Pulmonary artery endothelial cell (primary cell): ENCODE data around the gene TTBK2. TPM values are rescaled to one million over a fixed set of nuclear protein-coding genes. Genes with fewer than 3 reads are reported as not detected.
"Not testable (repeated sequence)": the region's sequence is repeated elsewhere in the genome, so short reads cannot be mapped to it uniquely, and the experiment has no call there.

Experiments used
- DNase-seq: peaks from one replicate; pipeline ENCODE4 v3.0.0-alpha.2; 2011; ENCODE audit warnings: low read depth, low spot score
- total RNA-seq: library from RNA; depleted of rRNA; stranded (reverse); fragments of >200 nt; gene quantifications from 2 replicates; pipeline ENCODE4 v1.2.3, GENCODE V29; 2014

Gene TTBK2
- total RNA-seq, 1 donor from 2014 or later: 7.6 TPM

GRCh38 chr15:42826251-42826890 lies 94.2 kb downstream of the TTBK2 start:
- DNase-seq: no peak

- DNase-seq: no peak
Observed at GRCh38 chr15:42825599-42825998, 95.0 kb downstream of the TTBK2 start.

- no peak for DNase-seq
Observed at GRCh38 chr15:42820811-42821210, 99.8 kb downstream of the TTBK2 start.

GRCh38 chr15:42819786-42820185 lies 100.8 kb downstream of the TTBK2 start:
- no peak for DNase-seq

- DNase-seq: no peak
Observed at GRCh38 chr15:42811433-42811832, 109.1 kb downstream of the TTBK2 start.

- no peak for DNase-seq
Observed at GRCh38 chr15:42808913-42809312, 111.7 kb downstream of the TTBK2 start.

GRCh38 chr15:42805266-42805665 lies 115.3 kb downstream of the TTBK2 start:
- DNase-seq: no peak

GRCh38 chr15:42804739-42805138 lies 115.8 kb downstream of the TTBK2 start:
- no peak for DNase-seq

- DNase-seq: no peak
Observed at GRCh38 chr15:42803436-42803835, 117.1 kb downstream of the TTBK2 start.

GRCh38 chr15:42802168-42802567 lies 118.4 kb downstream of the TTBK2 start:
- DNase-seq: no peak

GRCh38 chr15:42800731-42801474 lies 119.7 kb downstream of the TTBK2 start:
- no peak for DNase-seq

GRCh38 chr15:42798802-42799201 lies 121.8 kb downstream of the TTBK2 start:
- no peak for DNase-seq

- no peak for DNase-seq
Observed at GRCh38 chr15:42796955-42797782, 123.4 kb downstream of the TTBK2 start.

GRCh38 chr15:42788725-42789124 lies 131.9 kb downstream of the TTBK2 start:
- DNase-seq: no peak

GRCh38 chr15:42786978-42787377 lies 133.6 kb downstream of the TTBK2 start:
- no peak for DNase-seq

GRCh38 chr15:42785569-42785968 lies 135.0 kb downstream of the TTBK2 start:
- no peak for DNase-seq

- DNase-seq: no peak
Observed at GRCh38 chr15:42784705-42785104, 135.9 kb downstream of the TTBK2 start.

GRCh38 chr15:42782716-42783115 lies 137.9 kb downstream of the TTBK2 start:
- no peak for DNase-seq

- DNase-seq: no peak
Observed at GRCh38 chr15:42775416-42775815, 145.2 kb downstream of the TTBK2 start.

- no peak for DNase-seq
Observed at GRCh38 chr15:42772901-42773300, 147.7 kb downstream of the TTBK2 start.

GRCh38 chr15:42772144-42772543 lies 148.4 kb downstream of the TTBK2 start:
- DNase-seq: no peak

GRCh38 chr15:42766109-42766508 lies 154.5 kb downstream of the TTBK2 start:
- not testable (repeated sequence) for DNase-seq
